ENCODE measurements around the gene DLD.
"Not testable (repeated sequence)": the region's sequence is repeated elsewhere in the genome, so short reads cannot be mapped to it uniquely, and the experiment has no call there.

The DLD gene

DNA sequence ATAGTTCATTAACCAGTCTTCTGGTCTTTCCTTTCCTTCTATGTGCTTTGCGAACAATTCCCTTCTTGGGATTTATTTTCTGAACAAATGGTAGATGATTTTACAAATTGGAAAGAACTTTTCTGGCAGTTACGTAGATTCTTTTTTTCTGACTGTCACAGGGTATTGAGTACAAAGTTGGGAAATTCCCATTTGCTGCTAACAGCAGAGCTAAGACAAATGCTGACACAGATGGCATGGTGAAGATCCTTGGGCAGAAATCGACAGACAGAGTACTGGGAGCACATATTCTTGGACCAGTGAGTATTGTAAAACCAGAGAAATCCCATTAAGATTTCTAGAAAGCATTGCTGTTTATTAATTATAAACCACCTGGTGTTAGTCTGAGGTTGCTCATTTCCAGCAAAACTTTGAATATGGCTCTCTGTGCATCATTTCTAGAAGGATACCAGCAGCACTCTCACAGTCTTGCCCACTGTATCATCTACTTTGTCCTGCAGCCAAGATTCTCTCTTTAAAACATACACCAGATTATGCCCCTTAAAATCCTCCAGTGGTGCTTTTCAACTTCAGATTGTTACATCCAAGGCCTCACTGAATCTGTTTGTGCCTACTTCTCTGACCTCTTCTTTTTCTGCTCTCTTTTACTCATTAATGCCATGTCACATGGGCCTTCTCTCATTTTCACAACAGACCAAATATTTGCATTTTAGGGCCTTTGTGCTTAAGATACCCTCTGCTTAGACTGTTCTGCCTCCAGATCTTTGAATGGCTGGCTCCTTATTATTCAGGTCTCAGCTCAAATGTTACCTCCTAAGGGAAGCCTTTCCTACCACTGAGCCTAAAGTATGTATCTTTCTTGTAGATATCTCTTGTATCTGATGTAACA lies 27.0 kb downstream of the DLD start:
- TF ChIP-seq CTCF (IDR thresholded peaks at IDR 0.05; ENCODE audit: borderline replicate concordance, extremely low read depth, low read length, poor library complexity, severe bottlenecking) (no peak), EZH2 (IDR thresholded peaks at IDR 0.05; ENCODE audit: borderline replicate concordance, low read depth, low read length, severe bottlenecking) (no peak)
- no peak overlapping the region for H3K27ac ChIP-seq (ENCODE audit: low read length)
- ATAC-seq (ENCODE audit: insufficient read depth, low read depth): no peak
- H3K9me3 ChIP-seq (ENCODE audit: insufficient read depth, low read length, severe bottlenecking): no peaks in the 10 kb centered on the region
- no peaks in the 10 kb centered on the region for H3K4me1 ChIP-seq (ENCODE audit: insufficient read depth, low read length)
- H2AFZ ChIP-seq (ENCODE audit: low read depth, low read length): no peak overlapping the region
- H3K4me3 ChIP-seq (ENCODE audit: low read depth in 1 of 2, low read length in 2 of 2): no peak overlapping the region
- H3K36me3 ChIP-seq (ENCODE audit: insufficient read depth, low read length): peaks cover 82% of the 10 kb centered on the region
- no peak for DNase-seq
- H3K79me2 ChIP-seq (ENCODE audit: insufficient read depth, low read length): peaks cover 13% of the 10 kb centered on the region
- peaks cover 3% of the 10 kb centered on the region; the same call in 1 of the 2 replicates for H4K20me1 ChIP-seq (ENCODE audit: insufficient read depth, low read length)
- no peaks in the 10 kb centered on the region for H3K27me3 ChIP-seq (ENCODE audit: insufficient read depth, low read length, poor library complexity)
- no peak overlapping the region for H3K4me2 ChIP-seq (ENCODE audit: insufficient read depth, low read length)
- no peak overlapping the region for H3K9ac ChIP-seq (ENCODE audit: low read depth, low read length)

GRCh38 chr7:107918948-107919347 lies 28.0 kb downstream of the DLD start:
- ATAC-seq (ENCODE audit: insufficient read depth, low read depth) (no peak), DNase-seq (no peak)
- H3K4me2 ChIP-seq (ENCODE audit: insufficient read depth, low read length): no peak overlapping the region
- TF ChIP-seq EZH2 (IDR thresholded peaks at IDR 0.05; ENCODE audit: borderline replicate concordance, low read depth, low read length, severe bottlenecking) (no peak), CTCF (IDR thresholded peaks at IDR 0.05; ENCODE audit: borderline replicate concordance, extremely low read depth, low read length, poor library complexity, severe bottlenecking) (no peak)
- H3K9me3 ChIP-seq (ENCODE audit: insufficient read depth, low read length, severe bottlenecking): no peaks in the 10 kb centered on the region
- H3K4me3 ChIP-seq (ENCODE audit: low read depth in 1 of 2, low read length in 2 of 2): no peak overlapping the region
- peaks cover 9% of the 10 kb centered on the region; the same call in 1 of the 2 replicates for H3K4me1 ChIP-seq (ENCODE audit: insufficient read depth, low read length)
- H3K9ac ChIP-seq (ENCODE audit: low read depth, low read length): no peak overlapping the region
- peaks cover 6% of the 10 kb centered on the region; the same call in 1 of the 2 replicates for H3K79me2 ChIP-seq (ENCODE audit: insufficient read depth, low read length)
- no peaks in the 10 kb centered on the region for H3K27me3 ChIP-seq (ENCODE audit: insufficient read depth, low read length, poor library complexity)
- H3K36me3 ChIP-seq (ENCODE audit: insufficient read depth, low read length): peaks cover 82% of the 10 kb centered on the region
- H4K20me1 ChIP-seq (ENCODE audit: insufficient read depth, low read length): 0 out of 2 replicates have a peak, but pooled peaks cover 3% of the 10 kb centered on the region
- no peak overlapping the region for H3K27ac ChIP-seq (ENCODE audit: low read length)
- H2AFZ ChIP-seq (ENCODE audit: low read depth, low read length): no peak overlapping the region

DNA sequence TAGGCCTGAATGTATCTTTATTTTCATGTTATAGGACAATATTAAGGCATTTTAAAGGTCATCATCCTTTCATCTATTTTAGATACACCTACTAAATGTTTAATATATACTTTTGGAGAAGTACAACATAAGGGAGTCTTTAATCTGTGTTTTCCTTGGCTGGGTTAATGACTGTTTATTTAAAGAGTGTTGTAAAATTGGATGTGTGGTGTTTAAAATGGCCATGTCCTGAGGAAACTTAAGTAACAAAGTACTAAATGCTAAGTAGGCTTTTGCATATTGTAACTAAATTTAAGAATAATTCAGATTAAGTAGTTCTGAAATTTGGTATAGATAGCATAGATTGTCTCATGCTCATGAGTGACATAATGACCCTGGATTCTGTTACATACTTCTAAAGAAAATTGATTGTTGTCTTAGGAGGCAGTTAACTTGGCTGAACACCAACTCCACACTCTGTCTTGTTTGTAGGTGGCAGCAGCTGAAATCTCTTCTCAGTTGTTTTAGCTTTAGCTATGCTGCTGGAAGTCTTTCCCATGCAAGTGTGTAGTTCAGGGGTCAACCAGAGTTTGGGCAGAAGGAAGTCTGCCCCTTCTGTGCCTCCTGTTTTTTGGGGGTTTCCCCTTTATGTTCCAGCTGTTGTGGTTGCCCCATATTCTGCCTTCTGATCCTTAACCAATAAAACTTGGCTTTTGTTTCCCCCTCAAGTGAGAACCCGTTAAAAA lies 29.2 kb downstream of the DLD start:
- Histone ChIP-seq H3K27ac (ENCODE audit: low read length) (no peak overlapping the region), H3K4me3 (ENCODE audit: low read depth in 1 of 2, low read length in 2 of 2) (no peak overlapping the region), H3K9me3 (ENCODE audit: insufficient read depth, low read length, severe bottlenecking) (no peaks in the 10 kb centered on the region), H3K27me3 (ENCODE audit: insufficient read depth, low read length, poor library complexity) (no peaks in the 10 kb centered on the region), H4K20me1 (ENCODE audit: insufficient read depth, low read length) (no peaks in the 10 kb centered on the region), H2AFZ (ENCODE audit: low read depth, low read length) (no peak overlapping the region), H3K79me2 (ENCODE audit: insufficient read depth, low read length) (no peaks in the 10 kb centered on the region), H3K36me3 (ENCODE audit: insufficient read depth, low read length) (peaks cover 73% of the 10 kb centered on the region), H3K9ac (ENCODE audit: low read depth, low read length) (no peak overlapping the region), H3K4me2 (ENCODE audit: insufficient read depth, low read length) (no peak overlapping the region), H3K4me1 (ENCODE audit: insufficient read depth, low read length) (peaks cover 21% of the 10 kb centered on the region)
- DNase-seq: no peak
- peak; percentile 27; the same call in 1 of the 3 replicates for ATAC-seq (ENCODE audit: insufficient read depth, low read depth)
- no peak for TF ChIP-seq CTCF (IDR thresholded peaks at IDR 0.05; ENCODE audit: borderline replicate concordance, extremely low read depth, low read length, poor library complexity, severe bottlenecking)
- no peak for TF ChIP-seq EZH2 (IDR thresholded peaks at IDR 0.05; ENCODE audit: borderline replicate concordance, low read depth, low read length, severe bottlenecking)

DNA sequence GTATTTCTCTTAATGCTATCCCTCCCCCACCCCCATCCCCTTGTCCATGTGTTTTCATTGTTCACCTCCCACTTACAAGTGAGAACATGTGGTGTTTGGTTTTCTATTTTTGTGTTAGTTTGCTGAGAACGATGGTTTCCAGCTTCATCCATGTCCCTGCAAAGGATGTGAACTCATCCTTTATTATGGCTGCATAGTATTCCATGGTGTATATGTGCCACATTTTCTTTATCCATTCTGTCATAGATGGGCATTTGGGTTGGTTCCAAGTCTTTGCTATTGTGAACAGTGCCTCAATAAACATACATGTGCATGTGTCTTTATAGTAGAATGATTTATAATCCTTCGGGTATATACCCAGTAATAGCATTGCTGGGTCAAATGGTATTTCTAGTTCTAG lies 30.8 kb downstream of the DLD start:
- H3K27me3 ChIP-seq (ENCODE audit: insufficient read depth, low read length, poor library complexity); H3K79me2 ChIP-seq (ENCODE audit: insufficient read depth, low read length); H3K9ac ChIP-seq (ENCODE audit: low read depth, low read length); H4K20me1 ChIP-seq (ENCODE audit: insufficient read depth, low read length); H3K27ac ChIP-seq (ENCODE audit: low read length); ATAC-seq (ENCODE audit: insufficient read depth, low read depth); H2AFZ ChIP-seq (ENCODE audit: low read depth, low read length); DNase-seq; H3K4me3 ChIP-seq (ENCODE audit: low read depth in 1 of 2, low read length in 2 of 2); H3K4me2 ChIP-seq (ENCODE audit: insufficient read depth, low read length); H3K9me3 ChIP-seq (ENCODE audit: insufficient read depth, low read length, severe bottlenecking): not testable (repeated sequence)
- Histone ChIP-seq H3K36me3 (ENCODE audit: insufficient read depth, low read length) (peaks cover 72% of the 10 kb centered on the region), H3K4me1 (ENCODE audit: insufficient read depth, low read length) (peaks cover 22% of the 10 kb centered on the region)

Data from DND-41 (cell line).